Choroid plexus epithelial cell (primary cell): ENCODE measurements around the gene CLDN12.

ENCODE experiments used
- DNase-seq: peaks from one replicate; pipeline ENCODE4 v3.0.0-alpha.2; 2010; ENCODE audit warnings: low read depth
- H3K4me3 ChIP-seq: 2 replicates; pipeline ENCODE4 v1.5.1; 2011; ENCODE audit warnings: low read depth, mild to moderate bottlenecking, control low read depth, low read length, moderate library complexity
- CTCF ChIP-seq: conservative IDR thresholded peaks from 2 replicates; pipeline ENCODE4 v1.5.1; 2011; ENCODE audit warnings: low read depth, mild to moderate bottlenecking, control low read depth, inconsistent platforms, low read length, moderate library complexity

The CLDN12 gene

GRCh38 chr7:90403174-90404113, at the start of gene CLDN12:
Gene CLDN12, plus strand, starts transcription at chr7:90403461. Its CDS starts 9,216 bp downstream, at chr7:90412677.
- H3K4me3 ChIP-seq: peak within 1 kb of the TSS; percentile 86
- peak; percentile 99 for DNase-seq
- TF ChIP-seq CTCF: no peak

GRCh38 chr7:90383422-90383821, 19.8 kb upstream of the CLDN12 start:
- peak; percentile 53 for DNase-seq
- no peak overlapping the region for H3K4me3 ChIP-seq
- no peak for TF ChIP-seq CTCF

GRCh38 chr7:90383861-90384260, 19.4 kb upstream of the CLDN12 start:
- H3K4me3 ChIP-seq: no peak overlapping the region
- DNase-seq: peak; percentile 74
- TF ChIP-seq CTCF: no peak

GRCh38 chr7:90384433-90384832, 18.8 kb upstream of the CLDN12 start:
- H3K4me3 ChIP-seq: no peak overlapping the region
- DNase-seq: no peak
- no peak for TF ChIP-seq CTCF

- no peak overlapping the region for H3K4me3 ChIP-seq
- DNase-seq: peak; percentile 31
- no peak for TF ChIP-seq CTCF
Observed at GRCh38 chr7:90387470-90388240, 15.6 kb upstream of the CLDN12 start.

GRCh38 chr7:90390926-90391325, 12.3 kb upstream of the CLDN12 start:
- no peak for DNase-seq
- TF ChIP-seq CTCF: no peak
- H3K4me3 ChIP-seq: no peak overlapping the region
